Glomerular visceral epithelial cell (primary cell): ENCODE measurements around the gene PPP2R1A.

ENCODE experiments used
- DNase-seq: peaks from one replicate; pipeline ENCODE4 v3.0.0-alpha.2; 2016; ENCODE audit errors: extremely low spot score

PPP2R1A gene

DNA sequence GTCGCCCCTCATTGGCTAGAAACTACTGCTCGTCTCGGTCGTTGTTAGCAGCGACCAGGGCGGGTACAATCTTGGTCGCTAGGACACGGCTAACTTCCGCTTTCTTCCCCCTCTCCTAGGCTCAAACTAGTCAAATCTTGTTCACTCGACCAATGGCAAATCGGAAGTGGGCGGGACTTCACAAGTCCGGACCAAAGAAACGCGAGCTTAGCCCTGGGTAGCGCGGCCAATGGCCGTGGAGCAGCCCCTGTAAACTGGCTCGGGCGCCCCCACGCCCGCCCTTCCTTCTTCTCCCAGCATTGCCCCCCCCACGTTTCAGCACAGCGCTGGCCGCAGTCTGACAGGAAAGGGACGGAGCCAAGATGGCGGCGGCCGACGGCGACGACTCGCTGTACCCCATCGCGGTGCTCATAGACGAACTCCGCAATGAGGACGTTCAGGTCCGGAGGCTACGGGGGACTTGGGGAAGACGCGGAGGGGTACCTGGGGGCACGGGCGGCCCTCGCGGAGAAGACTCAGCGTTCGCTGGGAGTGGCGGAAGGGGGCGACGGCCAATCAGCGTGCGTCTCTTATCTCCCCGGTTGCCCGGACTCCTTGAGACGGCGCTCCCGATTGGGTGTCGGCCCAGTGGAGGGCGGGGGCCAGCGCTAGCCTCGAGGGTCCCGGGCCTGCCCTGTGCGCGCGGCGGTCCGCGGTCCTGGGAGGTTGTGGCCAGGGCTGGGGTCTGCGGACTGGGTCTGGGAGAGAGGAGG is at the start of gene PPP2R1A:
PPP2R1A (plus strand) TSS at position 318 of the 752 bp plus-strand sequence; CDS start at position 363, 45 bp downstream.
- DNase-seq, result peak; percentile 100

DNA sequence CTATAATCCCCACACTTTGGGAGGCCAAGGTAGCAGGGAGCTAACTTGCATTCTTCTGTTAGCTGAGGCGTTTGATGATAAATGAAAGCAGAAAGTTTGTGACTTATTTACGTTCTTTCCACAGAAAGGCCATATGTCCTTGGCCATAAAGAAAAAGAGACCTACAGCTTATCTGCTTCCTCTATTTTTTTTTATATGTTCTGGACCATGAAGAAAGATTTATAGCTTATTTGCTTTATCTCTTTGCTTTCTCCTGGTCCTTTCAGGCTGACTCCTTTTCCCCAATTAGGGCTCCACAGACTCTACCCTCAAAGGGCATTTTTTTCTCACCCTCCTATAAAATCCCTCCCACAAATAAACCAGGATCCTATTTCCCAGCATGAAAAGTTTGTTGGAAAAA is 48.6 kb upstream of the PPP2R1A start:
- DNase-seq, result no peak

DNA sequence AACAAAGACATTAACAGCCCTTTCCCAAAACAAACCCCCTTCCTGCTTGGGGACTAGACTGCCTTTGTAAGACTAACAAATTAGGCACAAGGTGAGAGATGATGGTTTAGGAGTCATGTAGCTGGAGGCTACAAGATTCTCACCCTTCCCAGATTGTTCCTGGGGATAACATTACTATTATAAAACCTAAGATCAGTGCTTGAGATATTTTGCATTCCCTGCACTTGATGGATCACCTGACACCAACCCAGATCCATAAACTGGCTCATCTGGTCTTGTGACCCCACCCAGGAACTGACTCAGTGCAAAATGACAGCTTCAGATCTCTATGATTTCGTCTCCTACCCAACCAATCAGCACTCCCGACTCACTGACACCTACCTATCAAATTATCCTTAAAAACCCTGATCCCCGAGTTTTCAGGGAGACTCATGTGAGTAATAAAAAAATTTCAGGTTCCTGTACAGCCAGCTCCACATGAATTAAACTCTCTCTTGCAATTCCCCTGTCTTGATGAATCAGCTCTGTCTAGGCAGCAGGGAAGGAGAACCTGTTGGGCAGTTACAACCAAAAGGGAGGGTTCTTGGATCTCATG is 47.8 kb upstream of the PPP2R1A start:
- no peak for DNase-seq

DNA sequence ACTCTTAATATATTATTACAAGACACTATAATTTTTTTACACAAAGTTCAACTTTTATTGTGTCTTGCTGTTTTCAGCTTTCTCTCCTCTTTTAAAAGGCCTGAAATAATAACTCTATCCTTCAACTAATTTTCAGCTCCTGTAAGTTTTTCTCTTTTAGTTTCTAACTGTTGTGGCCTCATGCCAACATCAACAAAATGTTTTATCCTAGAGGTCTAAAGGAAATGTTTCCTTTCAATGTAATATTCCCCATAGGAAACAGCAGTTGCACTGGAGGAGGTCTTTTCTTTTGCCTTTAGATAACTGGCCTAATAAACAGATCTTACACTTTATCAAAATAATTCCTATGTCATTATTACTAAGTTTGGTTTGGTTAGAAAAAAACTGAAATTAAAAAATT is 41.6 kb upstream of the PPP2R1A start:
- no peak for DNase-seq

DNA sequence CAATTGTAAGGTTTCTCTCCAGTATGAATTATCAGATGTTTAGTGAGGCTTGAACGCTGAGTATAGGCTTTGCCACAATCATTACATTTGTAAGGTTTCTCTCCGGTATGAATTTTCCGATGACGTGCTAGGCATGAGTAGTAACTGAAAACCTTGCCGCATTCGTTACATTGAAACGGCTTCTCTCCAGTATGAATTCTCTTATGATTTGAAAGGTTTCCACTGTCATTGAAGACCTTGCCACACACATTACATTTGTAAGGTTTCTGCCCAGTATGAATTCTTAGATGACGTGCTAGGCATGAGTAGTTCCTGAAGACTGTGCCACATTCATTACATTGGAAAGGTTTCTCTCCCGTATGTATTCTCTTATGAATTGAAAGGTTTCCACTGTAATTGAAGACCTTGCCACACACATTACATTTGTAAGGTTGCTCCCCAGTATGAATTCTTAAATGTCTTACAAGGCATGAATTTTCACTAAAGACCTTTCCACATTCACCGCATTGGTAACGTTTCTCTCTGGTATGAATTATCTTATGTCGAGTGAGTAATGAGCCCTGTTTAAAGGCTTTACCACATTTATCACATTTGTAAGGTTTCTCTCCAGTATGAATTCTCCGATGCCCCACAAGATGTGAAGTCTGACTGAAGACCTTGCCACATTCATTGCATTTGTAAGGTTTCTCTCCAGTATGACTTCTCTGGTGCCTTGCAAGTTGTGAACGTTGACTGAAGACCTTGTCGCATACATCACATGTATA is 34.1 kb upstream of the PPP2R1A start:
- DNase-seq, result no peak

DNA sequence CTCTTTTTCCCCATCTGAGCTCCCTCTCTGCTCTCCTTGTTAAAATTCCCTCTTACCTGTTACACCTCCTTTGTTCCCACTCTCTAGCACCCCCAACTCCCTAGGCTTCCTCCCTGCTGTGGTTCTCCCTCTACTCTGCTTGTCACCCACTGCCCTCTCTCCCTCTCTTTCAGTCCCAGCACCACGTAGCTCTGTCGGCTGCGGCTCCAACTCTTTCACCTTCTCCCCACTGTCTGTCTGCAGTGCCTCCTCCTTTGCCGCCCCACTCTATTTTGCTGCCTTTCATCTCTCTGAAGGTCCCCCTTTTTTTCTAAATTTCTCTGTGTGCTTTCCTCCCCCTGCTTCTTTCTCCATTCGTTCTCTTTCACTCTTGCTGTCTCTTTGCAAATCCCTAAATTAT is 19.5 kb upstream of the PPP2R1A start:
- DNase-seq, result no peak

DNA sequence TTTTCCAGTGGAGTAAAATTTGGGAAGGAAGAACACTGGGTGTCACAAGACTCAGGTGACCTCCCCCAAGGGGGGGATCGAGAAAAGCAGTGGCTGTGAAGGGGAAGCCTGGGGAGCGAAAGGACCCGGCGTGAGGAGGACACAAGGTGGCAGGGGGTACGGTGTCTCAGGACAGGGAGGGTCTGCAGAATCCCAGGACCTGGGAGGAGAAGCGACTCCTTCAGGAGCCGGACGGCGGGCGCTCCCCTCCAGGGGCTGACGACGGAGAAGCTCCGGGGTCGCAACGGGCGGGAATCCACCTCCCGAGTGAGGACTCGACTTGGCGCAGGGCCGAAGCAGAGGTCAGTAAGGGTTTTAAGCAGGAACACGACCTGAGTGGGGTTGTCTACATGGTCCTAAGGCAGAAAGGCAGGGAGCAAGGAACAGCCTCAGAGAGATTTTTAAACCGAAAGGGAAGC is 19.0 kb upstream of the PPP2R1A start:
- DNase-seq, result peak; percentile 12

DNA sequence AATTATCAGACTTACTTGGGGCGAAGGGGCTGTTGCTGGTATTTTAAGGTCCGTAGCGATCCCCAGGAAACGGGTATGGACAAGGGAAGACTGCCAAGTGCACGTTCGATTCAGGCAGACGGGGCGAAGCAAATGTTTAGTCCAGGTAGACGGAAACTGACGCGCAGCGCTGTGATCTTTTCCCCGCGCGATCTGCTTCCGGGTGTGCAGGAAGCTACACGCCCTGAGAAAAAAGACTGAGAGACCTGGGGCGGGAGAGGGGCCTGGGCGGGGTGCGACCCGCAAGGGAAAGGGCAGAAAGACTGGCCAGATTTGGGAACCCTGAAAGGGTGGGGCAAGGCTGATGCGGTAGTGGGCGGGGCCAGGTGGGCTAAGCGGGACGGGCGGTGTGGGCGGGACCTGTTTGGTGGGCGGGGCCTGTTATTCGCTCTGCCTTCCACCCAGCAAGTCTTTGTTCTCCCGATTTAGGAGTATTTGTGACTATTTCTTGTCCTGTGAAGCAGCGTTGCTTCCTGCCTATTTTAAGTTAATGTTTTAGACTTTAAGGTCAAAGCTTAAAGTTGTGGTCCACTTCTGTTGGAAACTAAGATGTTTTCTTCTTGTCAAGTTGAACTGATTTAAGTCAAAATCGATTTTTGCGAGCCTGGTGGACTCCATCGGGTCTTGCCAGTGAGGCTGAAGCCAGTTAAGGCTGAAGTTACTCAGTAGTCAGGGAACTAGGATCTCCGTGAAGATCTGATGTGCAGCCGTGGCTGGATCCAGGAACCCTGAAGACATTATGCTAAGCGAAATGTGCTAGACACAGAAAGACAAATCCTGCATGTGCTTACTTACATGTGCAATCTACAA is 18.3 kb upstream of the PPP2R1A start, which contains the start of gene ZNF836:
ZNF836 (minus strand) TSS at position 301 of the 849 bp plus-strand sequence. CDS start 3,549 bp downstream, outside the sequence.
- peak; percentile 76 for DNase-seq

DNA sequence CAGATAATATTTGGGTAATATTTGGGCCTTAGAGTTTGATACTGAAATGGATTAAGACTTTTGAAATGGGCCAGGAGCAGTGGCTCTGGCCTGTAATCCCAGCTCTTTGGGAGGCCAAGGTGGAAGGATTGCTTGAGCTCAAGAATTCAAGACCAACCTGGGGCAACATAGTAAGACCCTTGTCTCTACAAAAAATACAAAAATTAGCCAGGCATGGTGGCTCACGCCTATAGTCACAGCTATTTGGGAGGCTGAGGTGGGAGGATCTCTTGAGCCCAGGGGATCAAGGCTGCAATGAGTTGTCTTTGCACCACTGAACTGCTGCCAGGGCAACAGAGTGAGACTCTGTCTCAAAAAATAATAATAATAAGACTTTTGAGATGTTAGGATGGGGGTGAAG is 17.5 kb upstream of the PPP2R1A start:
- no peak for DNase-seq

DNA sequence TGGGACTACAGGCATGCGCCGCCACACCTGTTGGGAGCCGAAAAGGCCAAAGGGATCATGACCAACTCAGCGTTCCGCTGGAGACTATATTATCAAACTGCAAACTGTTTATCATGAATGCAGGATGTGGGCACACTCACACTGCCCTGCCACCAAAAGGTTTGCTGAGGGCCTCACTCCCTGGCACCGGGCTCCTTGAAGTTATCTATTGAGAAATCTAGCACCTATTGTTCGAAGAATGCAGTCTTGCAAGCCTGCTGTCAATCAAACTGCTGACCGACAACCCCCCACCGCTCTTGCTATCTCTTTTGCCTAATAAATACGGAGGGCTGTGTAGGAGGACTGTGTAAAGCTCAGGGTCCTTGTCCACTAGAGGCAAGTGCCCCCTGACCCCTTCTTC is 13.3 kb upstream of the PPP2R1A start:
- no peak for DNase-seq

DNA sequence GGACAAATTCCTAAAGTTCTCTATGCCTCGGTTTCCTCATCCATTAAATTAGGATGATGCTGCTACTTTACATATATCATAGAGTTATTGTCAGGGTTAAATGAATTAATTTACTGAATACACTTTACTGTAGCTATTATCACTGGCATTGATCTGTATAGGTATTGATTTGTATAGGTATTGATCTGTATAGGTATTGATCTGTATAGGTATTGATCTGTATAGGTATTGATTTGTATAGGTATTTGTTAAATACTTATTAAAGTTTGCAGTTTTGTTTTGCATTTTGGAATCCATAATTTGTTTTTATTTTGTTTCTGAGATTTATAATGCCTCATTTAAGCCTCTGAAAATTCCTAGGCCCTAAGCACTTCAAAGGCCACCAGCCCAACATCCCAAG is 2.4 kb upstream of the PPP2R1A start:
- no peak for DNase-seq

DNA sequence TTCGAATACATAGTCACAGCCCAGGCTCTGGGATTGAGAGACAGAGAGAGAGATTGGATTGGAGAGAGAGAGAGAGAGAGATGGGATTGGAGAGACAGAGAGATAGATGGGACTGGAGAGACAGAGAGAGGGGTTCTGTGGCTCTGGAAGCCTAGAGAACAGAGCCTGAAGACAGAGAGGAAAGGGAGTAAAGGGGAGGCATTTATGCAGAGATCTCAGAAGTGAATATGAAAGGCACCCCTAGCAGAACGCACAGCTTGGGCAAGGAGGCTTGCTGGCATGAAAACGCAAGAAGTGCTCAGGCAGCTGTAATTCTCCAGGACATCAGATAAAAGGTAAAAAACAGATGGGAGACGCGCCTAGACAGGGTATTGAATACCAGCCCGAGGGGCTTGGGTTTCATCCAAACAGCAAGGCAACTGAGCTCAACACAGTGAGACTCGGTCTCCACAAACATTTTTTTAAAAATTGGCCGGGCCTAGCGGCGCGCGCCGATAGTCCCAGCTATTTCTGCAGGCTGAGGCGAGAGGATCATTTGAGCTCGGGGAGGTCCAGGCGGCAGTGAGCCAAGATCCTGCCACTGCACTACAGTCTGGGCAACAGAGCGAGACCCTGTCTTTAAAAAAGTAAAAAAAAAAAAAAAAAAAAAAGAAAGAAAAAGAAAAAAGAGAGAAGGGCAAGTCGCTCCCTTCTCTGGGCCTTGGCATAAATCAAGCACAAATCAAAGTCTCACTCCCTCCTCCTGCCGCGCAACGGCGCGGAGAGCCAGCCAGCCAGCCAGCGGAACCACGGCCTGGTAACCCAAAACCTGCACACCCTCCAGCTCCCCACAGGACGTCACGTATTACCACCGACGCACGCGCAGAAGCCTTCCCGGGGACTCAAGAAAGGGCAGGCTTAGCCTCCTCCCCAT is 774 bp upstream of the PPP2R1A start:
- no peak for DNase-seq

DNA sequence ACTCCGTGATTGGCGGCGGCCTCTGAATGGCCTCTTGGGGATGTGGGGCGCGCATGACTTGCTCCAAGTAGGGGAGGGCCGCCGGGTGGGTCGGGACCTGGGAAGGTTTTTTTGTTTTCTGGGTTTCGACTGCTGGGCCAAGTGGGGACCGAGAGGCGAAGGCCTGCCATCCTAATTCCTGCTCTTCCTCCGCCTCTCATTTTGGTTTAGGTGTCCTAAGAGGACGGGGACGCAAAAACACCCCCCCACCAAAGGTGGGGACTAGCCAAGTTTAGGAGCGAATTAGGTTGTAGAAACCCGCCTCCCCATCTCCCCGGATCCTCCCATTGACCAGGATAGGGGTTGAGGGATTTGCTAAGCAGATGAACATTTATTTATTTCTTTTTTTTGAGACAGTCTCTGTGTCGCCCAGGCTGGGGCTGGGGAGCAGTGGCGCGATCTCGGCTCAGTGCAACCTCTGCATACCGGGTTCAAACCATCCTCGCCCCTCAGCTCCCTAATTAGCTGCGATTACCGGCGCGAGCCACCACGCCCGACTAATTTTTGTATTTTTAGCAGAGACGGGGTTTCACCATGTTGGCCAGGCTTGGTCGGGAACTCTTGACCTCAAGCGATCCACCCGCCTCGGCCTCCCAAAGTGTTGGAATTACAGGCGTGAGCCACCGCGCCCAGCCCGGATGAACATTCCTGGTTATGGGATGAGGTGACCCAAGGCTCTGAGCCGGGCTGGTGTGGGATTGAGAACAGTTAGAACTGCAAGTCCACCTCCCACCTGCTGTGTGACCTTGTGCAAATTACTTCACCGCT is 838 bp downstream of the PPP2R1A start:
- DNase-seq, result peak; percentile 51

DNA sequence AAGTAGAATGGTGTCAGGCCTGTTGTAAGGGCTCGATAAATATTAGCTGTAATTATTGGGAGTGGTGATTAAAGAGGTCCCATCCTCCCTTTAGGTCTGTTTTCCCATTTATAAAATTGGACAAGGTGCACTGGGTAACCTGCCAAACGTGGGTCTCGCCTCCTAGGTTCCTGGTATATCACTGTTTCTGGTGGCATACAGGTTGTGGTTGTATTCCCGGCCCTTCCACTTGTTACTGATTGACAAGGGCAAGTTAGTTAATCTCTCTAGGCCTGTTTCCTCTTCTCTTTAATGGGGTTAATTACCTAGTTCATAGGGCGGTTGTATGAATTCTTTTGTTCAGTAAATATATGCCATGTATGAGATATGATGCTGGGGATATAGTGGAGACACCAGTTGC is 1.5 kb downstream of the PPP2R1A start:
- DNase-seq, result no peak

DNA sequence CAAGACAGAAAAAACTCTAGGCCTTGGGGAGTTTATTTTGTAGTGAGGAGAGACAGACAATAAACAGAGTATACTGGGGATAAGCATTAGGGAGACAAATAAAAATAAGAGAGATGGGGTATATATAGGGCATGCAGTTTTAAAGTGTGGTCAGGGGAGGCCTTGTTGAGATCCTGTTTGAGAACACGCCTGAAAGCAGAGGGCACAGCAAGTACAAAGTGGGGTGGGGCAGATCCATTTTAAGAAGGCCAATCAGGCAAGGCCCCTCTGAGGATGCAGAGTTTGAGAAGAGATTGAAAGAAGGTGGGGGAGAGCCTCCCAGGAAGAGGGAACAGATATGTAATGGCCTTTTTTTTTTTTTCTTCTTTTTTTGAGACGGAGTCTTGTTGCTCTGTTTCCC is 2.1 kb downstream of the PPP2R1A start:
- DNase-seq, result no peak

DNA sequence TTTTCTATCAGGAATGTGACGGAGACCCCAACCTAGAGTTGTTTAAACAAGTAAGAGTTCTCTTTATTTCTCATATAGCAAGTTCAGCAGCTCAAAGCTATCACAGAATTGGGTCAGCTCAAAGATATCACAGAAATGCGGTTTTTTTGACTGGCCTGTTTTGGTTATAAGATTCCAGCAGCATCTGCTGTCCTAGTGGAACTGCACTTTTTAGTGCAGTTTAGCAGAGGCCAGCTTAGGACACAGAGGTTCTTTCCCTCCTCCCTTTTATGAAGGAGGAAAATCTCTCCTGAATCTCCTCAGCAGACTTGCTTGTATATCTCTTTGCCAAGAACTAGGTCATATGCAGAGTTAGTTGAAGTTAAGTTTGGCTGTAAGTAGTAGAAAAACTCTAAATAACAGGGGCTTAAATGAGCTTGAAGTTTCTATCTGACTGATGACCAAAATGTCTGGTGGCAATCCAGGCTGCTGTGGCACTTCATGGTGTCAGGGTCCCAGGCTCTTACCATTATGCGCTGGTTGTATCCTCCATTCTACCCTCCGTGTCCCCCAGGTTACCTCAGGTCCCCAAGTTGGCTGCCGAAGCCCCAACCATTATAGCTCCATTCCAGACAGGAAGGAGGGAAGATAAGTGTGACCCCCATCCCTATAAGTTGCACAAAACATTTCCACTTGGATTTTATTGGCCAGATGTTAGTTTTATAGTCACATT is 6.6 kb downstream of the PPP2R1A start:
- no peak for DNase-seq

DNA sequence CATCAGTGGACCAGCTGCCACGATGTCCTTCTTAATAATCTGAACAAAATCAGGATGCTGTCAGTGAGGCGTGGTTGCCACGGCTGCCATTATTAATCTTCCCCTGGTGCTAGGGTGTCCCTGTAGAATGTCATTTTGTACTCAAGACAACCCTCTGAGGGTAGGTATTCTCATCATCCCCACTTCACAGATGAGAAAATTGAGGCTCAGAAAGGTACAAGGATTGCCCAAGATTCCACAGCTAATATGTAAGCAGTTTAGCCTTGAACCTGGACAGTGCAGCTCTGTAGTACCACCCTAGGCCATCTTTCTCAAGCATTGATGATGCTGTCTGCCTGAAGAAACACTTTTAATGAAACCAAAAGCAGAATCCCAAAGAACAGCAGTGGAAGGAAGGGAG is 8.1 kb downstream of the PPP2R1A start:
- no peak for DNase-seq

DNA sequence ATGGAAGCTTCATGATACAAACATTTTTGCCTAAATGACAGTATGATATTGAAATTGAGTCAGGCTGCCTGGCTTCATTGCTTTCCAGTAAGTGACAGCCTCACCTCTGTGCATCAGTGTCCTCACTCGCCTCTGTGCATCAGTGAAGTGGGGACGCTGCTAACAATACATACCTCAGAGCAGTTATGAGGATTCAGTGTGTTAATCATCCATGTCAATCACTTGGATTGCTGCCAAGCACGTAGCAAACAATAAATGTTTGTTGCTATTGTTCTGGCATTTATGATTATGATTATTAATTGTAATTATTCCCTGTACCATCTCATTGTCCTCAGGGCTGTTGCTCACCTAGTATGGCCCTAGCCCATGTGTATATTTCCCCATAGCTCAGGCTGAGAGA is 8.8 kb downstream of the PPP2R1A start:
- no peak for DNase-seq

DNA sequence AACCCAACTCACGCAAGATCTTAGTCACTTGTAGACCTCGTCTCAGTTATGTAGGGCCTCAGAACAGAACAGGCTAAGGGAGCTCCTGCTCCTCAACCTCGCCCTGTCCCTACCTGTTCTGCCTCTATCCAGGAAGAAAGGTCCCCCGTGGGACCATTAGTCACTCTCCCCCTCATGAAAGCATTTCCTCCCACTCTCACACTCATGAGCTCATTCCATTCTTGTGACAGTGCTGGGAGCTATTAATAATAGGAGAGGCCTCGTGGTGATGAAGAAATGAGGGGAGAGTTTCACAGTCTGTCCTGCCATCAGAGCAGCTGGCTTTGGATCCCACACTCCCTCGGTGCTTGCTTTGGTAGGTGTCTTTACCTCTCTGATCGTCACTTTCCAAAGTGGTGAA is 10.2 kb downstream of the PPP2R1A start:
- DNase-seq, result no peak
